Mucosa of descending colon (tissue), 3 donors: Measurements from ENCODE around the gene NMB. TPM values are rescaled to one million over a fixed set of nuclear protein-coding genes. Genes with fewer than 3 reads are reported as not detected.

ENCODE experiments used
- ATAC-seq: fragments of 200-7000 bp; cut with Tn5 transposase; one replicate; pipeline ENCODE4 v1.9.1; 2020; ENCODE audit warnings: mild to moderate bottlenecking, moderate library complexity
- DNase-seq, 3 donors: peaks; one replicate each; pipeline ENCODE4 v3.0.0-alpha.2; 2020
- H3K36me3 ChIP-seq: fragments of 200-600 bp; one replicate; pipeline ENCODE4 v1.8.0; 2021; ENCODE audit warnings: low read depth, mild to moderate bottlenecking
- H3K4me1 ChIP-seq: fragments of 200-600 bp; one replicate; pipeline ENCODE4 v1.8.0; 2021; ENCODE audit warnings: low read depth, mild to moderate bottlenecking
- H3K4me3 ChIP-seq: fragments of 200-600 bp; one replicate; pipeline ENCODE4 v1.8.0; 2021; ENCODE audit warnings: mild to moderate bottlenecking
- H3K9me3 ChIP-seq: fragments of 200-600 bp; one replicate; pipeline ENCODE4 v1.8.0; 2021; ENCODE audit warnings: mild to moderate bottlenecking
- intact Hi-C, 2 donors: fragments of 100-400 bp; cut with DNase I in 1 of 2; cut with micrococcal nuclease in 1 of 2; formaldehyde crosslinking; loops; one replicate each; pipeline versions ENCODE4 v1.11.0 to v1.11.1; 2022; cut with DNase I, micrococcal nuclease
- total RNA-seq, 3 donors: library from RNA; stranded (reverse); fragmentation: NEBNext Ultra II Directional in 2 of 3; extraction: Animal tissue kit (Norgen Biotek cat#: 25700) in 2 of 3; gene quantifications; one replicate each; pipeline versions ENCODE4 v1.2.1 to v1.2.4, GENCODE V29; 2021 to 2023
- TF ChIP-seq, protein P1 (sequence below): fragments of 200-600 bp; IDR thresholded peaks from one replicate; pipeline ENCODE4 v1.8.0; 2022; ENCODE audit warnings: antibody characterized with exemption, mild to moderate bottlenecking
- donor health status: DM: no; HTN: no; CAD: no; lungs with moderate emphysema.
- donor health status: DM: no; HTN: no; CAD: no.
- donor health status: DM: no; HTN: yes; CAD: no.

The NMB gene
- total RNA-seq, 3 donors from 2014 or later = 1.5 to 4.0 (median 3.9) TPM

DNA sequence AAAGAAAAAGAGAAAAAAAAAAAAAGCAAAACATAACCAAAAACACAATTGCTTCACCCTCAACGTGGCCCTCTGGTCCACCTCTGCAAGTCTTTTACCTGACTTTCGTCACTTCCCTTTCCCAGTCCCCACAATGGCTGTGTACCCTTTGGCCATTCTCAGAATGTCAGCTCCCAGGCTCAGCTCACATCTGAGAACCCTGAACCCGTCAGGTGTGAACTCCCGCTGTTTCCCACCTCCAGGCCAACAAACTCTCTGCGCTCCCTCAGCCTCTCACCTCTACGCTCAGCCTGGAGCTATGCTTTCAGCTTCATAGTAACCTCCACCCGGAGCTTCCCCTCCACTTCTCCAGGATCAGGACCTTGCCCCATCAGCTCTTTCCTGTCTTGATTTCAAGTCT, 33.6 kb downstream of the NMB start:
- DNase-seq (no peak), ATAC-seq (no peak)
- intact Hi-C loops = no loop called here
- Histone ChIP-seq H3K36me3 (no peaks in the 10 kb centered on the region), H3K4me1 (no peaks in the 10 kb centered on the region), H3K9me3 (peaks cover 24% of the 10 kb centered on the region), H3K4me3 (no peak overlapping the region)
- TF ChIP-seq, protein P1, sequence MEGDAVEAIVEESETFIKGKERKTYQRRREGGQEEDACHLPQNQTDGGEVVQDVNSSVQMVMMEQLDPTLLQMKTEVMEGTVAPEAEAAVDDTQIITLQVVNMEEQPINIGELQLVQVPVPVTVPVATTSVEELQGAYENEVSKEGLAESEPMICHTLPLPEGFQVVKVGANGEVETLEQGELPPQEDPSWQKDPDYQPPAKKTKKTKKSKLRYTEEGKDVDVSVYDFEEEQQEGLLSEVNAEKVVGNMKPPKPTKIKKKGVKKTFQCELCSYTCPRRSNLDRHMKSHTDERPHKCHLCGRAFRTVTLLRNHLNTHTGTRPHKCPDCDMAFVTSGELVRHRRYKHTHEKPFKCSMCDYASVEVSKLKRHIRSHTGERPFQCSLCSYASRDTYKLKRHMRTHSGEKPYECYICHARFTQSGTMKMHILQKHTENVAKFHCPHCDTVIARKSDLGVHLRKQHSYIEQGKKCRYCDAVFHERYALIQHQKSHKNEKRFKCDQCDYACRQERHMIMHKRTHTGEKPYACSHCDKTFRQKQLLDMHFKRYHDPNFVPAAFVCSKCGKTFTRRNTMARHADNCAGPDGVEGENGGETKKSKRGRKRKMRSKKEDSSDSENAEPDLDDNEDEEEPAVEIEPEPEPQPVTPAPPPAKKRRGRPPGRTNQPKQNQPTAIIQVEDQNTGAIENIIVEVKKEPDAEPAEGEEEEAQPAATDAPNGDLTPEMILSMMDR = no peak

DNA sequence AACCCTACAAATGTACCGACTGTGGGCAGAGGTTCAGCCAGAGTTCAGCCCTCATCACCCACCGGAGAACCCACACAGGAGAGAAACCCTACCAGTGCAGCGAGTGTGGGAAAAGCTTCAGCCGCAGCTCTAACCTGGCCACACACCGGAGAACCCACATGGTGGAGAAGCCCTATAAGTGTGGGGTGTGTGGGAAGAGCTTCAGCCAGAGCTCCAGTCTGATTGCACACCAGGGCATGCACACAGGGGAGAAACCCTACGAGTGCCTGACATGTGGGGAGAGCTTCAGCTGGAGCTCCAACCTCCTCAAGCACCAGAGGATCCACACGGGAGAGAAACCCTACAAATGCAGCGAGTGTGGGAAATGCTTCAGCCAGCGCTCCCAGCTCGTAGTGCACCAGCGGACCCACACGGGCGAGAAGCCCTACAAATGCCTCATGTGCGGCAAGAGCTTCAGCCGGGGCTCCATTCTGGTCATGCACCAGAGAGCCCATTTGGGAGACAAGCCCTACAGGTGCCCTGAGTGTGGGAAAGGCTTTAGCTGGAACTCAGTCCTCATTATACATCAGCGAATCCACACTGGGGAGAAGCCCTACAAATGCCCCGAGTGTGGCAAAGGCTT, 36.5 kb downstream of the NMB start:
- H3K36me3 ChIP-seq = no peaks in the 10 kb centered on the region
- intact Hi-C loops = no loop called here

DNA sequence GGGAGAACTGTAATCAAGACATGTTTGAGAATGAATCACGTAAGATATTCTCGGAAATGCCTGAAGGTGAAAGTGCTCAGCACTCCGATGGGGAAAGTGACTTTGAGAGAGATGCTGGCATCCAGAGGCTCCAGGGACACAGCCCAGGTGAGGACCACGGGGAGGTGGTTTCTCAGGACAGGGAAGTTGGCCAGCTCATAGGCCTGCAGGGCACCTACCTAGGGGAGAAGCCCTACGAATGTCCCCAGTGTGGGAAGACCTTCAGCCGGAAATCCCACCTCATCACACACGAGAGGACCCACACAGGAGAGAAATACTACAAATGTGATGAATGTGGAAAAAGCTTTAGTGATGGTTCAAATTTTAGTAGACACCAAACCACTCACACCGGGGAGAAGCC, 37.4 kb downstream of the NMB start:
- H3K4me1 ChIP-seq = no peaks in the 10 kb centered on the region
- H3K4me3 ChIP-seq = no peak overlapping the region
- DNase-seq (no peak), ATAC-seq (no peak)
- H3K36me3 ChIP-seq = no peaks in the 10 kb centered on the region
- intact Hi-C loops = no loop called here
- TF ChIP-seq, protein P1 = no peak
- peaks cover 24% of the 10 kb centered on the region for H3K9me3 ChIP-seq

More for the DNA sequence above, 36.5 kb downstream of the NMB start:
- Histone ChIP-seq H3K4me3 (no peak overlapping the region), H3K4me1 (no peaks in the 10 kb centered on the region), H3K9me3 (peaks cover 24% of the 10 kb centered on the region)
- no peak for ATAC-seq
- TF ChIP-seq, protein P1 = no peak
- DNase-seq = no peak

DNA sequence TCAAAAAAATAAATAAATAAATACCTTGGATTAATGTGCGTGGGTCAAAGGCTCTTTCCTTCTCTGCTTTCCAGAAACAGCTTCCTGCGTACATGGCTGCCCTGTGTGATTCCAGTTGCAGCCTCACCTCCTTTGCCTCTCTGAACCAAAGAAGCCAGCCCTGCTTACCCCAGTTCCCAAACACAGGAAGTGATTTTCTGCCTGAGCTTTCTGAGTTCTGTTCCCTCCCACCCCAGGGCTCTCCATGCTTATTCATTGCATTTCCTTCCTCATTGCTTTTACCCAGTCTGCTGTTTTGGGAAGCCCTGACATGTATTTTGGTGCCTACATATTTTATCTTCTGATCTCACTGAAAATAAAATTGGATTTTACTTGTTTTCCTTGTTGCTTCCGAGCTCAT, 41.8 kb downstream of the NMB start:
- peak; percentile 16 for ATAC-seq
- DNase-seq = no peak
- H3K4me3 ChIP-seq = no peak overlapping the region
- H3K4me1 ChIP-seq = no peaks in the 10 kb centered on the region
- TF ChIP-seq, protein P1 = no peak
- intact Hi-C loops = no loop called here
- H3K9me3 ChIP-seq = peaks cover 13% of the 10 kb centered on the region
- H3K36me3 ChIP-seq = no peaks in the 10 kb centered on the region

DNA sequence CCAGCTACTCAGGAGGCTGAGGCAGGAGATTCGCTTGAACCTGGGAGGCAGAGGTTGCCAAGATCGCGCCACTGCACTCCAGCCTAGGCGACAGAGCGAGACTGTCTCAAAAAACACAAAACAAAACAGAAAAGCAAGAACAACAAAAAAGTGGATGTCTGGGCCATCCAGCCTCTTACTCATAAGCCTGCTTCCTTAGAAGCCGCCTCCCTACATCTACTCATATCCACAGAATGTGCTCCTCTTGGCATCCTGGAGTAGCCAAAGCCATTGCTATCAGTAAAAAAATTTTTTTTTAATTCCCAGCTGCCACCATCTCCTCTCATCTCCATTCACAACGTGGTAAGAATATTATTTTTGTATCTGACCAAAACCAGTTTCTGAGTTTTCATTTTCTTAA, 46.4 kb downstream of the NMB start:
- Histone ChIP-seq H3K36me3 (no peaks in the 10 kb centered on the region), H3K4me1 (peaks cover 4% of the 10 kb centered on the region), H3K9me3 (no peaks in the 10 kb centered on the region), H3K4me3 (no peak overlapping the region)
- DNase-seq = no peak
- no peak for ATAC-seq
- intact Hi-C loops = no loop called here
- TF ChIP-seq, protein P1 = no peak
